ENCODE results near the gene FOXB2.

FOXB2 gene

GRCh38 chr9:77023726-77024125 lies 4.3 kb downstream of the FOXB2 start:
- H3K4me2 ChIP-seq (ENCODE audit: low read length), result no peak overlapping the region

GRCh38 chr9:77024776-77025545 lies 5.5 kb downstream of the FOXB2 start:
- H3K4me1 ChIP-seq, result no peaks in the 10 kb centered on the region
- no peak overlapping the region for H2AFZ ChIP-seq
- H3K4me2 ChIP-seq (ENCODE audit: low read length), result no peak overlapping the region
- H3K79me2 ChIP-seq, result no peaks in the 10 kb centered on the region
- TF ChIP-seq, protein P1, sequence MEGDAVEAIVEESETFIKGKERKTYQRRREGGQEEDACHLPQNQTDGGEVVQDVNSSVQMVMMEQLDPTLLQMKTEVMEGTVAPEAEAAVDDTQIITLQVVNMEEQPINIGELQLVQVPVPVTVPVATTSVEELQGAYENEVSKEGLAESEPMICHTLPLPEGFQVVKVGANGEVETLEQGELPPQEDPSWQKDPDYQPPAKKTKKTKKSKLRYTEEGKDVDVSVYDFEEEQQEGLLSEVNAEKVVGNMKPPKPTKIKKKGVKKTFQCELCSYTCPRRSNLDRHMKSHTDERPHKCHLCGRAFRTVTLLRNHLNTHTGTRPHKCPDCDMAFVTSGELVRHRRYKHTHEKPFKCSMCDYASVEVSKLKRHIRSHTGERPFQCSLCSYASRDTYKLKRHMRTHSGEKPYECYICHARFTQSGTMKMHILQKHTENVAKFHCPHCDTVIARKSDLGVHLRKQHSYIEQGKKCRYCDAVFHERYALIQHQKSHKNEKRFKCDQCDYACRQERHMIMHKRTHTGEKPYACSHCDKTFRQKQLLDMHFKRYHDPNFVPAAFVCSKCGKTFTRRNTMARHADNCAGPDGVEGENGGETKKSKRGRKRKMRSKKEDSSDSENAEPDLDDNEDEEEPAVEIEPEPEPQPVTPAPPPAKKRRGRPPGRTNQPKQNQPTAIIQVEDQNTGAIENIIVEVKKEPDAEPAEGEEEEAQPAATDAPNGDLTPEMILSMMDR (IDR thresholded peaks at IDR 0.05), result no peak
- no peaks in the 10 kb centered on the region for H3K9me3 ChIP-seq (ENCODE audit: control insufficient read depth, low read length)
- H3K4me3 ChIP-seq (ENCODE audit: low read depth, low read length), result no peak overlapping the region
- H3K27ac ChIP-seq, result no peak overlapping the region
- H3K36me3 ChIP-seq (ENCODE audit: control insufficient read depth, insufficient read depth, low read length), result no peaks in the 10 kb centered on the region
- H3K9ac ChIP-seq, result no peak overlapping the region
- peaks cover 12% of the 10 kb centered on the region for H3K27me3 ChIP-seq (ENCODE audit: control insufficient read depth, insufficient read depth, low read length)

More at GRCh38 chr9:77023726-77024125, 4.3 kb downstream of the FOXB2 start:
- no peak overlapping the region for H3K27ac ChIP-seq
- no peaks in the 10 kb centered on the region for H3K79me2 ChIP-seq
- no peak overlapping the region for H3K4me3 ChIP-seq (ENCODE audit: low read depth, low read length)
- H3K36me3 ChIP-seq (ENCODE audit: control insufficient read depth, insufficient read depth, low read length), result no peaks in the 10 kb centered on the region
- no peak overlapping the region for H3K9ac ChIP-seq
- no peak overlapping the region for H2AFZ ChIP-seq
- no peaks in the 10 kb centered on the region for H3K9me3 ChIP-seq (ENCODE audit: control insufficient read depth, low read length)
- H3K4me1 ChIP-seq, result no peaks in the 10 kb centered on the region
- peaks cover 19% of the 10 kb centered on the region for H3K27me3 ChIP-seq (ENCODE audit: control insufficient read depth, insufficient read depth, low read length)
- TF ChIP-seq, protein P1 (IDR thresholded peaks at IDR 0.05), result no peak

DNA sequence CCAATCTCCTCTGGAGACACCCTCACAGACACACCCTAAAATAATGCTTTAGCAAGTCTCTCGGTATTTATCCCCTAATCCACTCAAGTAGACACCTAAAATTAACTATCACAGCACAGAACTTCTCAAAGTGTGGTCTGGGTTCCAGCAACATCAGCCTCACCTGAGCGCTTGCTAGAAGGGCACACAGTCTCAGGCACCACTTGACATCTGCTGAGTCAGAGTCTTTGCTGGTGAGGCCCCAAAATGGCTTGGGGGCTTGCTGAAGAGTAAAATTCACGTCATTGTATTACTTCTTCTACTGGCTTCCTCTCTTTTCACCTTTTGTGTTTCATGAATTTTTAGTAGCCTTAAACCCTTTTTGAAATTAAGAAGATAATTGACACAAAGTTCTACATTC lies 9.0 kb downstream of the FOXB2 start:
- H3K4me2 ChIP-seq (ENCODE audit: low read length), result no peak overlapping the region

GRCh38 chr9:77030045-77030444 lies 10.6 kb downstream of the FOXB2 start:
- H3K4me2 ChIP-seq (ENCODE audit: low read length), result no peak overlapping the region
- no peak overlapping the region for H3K9ac ChIP-seq
- H3K4me1 ChIP-seq, result no peaks in the 10 kb centered on the region
- H3K36me3 ChIP-seq (ENCODE audit: control insufficient read depth, insufficient read depth, low read length), result no peaks in the 10 kb centered on the region
- no peak overlapping the region for H3K4me3 ChIP-seq (ENCODE audit: low read depth, low read length)
- TF ChIP-seq, protein P1 (IDR thresholded peaks at IDR 0.05), result no peak
- H3K79me2 ChIP-seq, result no peaks in the 10 kb centered on the region
- H3K27ac ChIP-seq, result no peak overlapping the region
- H3K27me3 ChIP-seq (ENCODE audit: control insufficient read depth, insufficient read depth, low read length), result no peaks in the 10 kb centered on the region
- no peak overlapping the region for H2AFZ ChIP-seq
- no peaks in the 10 kb centered on the region for H3K9me3 ChIP-seq (ENCODE audit: control insufficient read depth, low read length)

More for the DNA sequence above, 9.0 kb downstream of the FOXB2 start:
- Histone ChIP-seq H3K4me3 (ENCODE audit: low read depth, low read length) (no peak overlapping the region), H3K9me3 (ENCODE audit: control insufficient read depth, low read length) (no peaks in the 10 kb centered on the region), H3K9ac (no peak overlapping the region), H2AFZ (no peak overlapping the region), H3K4me1 (no peaks in the 10 kb centered on the region), H3K27me3 (ENCODE audit: control insufficient read depth, insufficient read depth, low read length) (peaks cover 2% of the 10 kb centered on the region), H3K79me2 (no peaks in the 10 kb centered on the region), H3K27ac (no peak overlapping the region), H3K36me3 (ENCODE audit: control insufficient read depth, insufficient read depth, low read length) (no peaks in the 10 kb centered on the region)
- TF ChIP-seq, protein P1 (IDR thresholded peaks at IDR 0.05), result no peak

Data from parathyroid adenoma (tissue), 2 donors.